ENCODE results near the gene LORICRIN.

DNA sequence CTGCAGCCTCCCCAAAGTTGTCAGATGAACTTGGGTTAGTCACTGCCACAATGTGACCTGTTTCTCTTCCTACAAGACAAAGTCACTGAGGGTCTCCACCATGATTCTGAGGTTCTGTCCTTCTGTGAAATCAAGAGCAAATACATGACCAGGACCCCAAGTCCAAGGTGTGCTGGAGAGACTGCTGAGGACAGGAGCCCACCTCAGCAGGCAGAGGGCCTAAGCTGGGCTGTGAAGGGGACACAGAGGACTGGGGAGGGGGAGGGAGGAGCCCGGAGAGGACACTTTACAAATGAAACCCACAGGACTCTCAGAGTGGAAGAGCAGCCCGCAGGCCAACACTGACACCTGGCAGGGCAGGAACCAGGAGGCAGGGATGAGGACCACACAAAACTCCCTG is 50.0 kb downstream of the LORICRIN start:
- TF ChIP-seq EZH2 (IDR thresholded peaks at IDR 0.05; ENCODE audit: low read length): no peak
- TF ChIP-seq, protein P1, sequence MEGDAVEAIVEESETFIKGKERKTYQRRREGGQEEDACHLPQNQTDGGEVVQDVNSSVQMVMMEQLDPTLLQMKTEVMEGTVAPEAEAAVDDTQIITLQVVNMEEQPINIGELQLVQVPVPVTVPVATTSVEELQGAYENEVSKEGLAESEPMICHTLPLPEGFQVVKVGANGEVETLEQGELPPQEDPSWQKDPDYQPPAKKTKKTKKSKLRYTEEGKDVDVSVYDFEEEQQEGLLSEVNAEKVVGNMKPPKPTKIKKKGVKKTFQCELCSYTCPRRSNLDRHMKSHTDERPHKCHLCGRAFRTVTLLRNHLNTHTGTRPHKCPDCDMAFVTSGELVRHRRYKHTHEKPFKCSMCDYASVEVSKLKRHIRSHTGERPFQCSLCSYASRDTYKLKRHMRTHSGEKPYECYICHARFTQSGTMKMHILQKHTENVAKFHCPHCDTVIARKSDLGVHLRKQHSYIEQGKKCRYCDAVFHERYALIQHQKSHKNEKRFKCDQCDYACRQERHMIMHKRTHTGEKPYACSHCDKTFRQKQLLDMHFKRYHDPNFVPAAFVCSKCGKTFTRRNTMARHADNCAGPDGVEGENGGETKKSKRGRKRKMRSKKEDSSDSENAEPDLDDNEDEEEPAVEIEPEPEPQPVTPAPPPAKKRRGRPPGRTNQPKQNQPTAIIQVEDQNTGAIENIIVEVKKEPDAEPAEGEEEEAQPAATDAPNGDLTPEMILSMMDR (optimal IDR thresholded peaks at IDR 0.05 in 1 of 3, IDR thresholded peaks at IDR 0.05 in 1 of 3, conservative IDR thresholded peaks at IDR 0.05 in 1 of 3; ENCODE audit: extremely low read depth in 1 of 3, insufficient read depth in 2 of 3, low read length in 3 of 3): no peak
